Activated CD4-positive, alpha-beta T cell treated with anti-CD3 and anti-CD28 coated beads for 24 hours (primary cell): Measurements from ENCODE around the gene TAF8.

Experiments used
- DNase-seq, 2 donors: peaks; one replicate each; pipeline ENCODE4 v3.0.0-alpha.2; 2020; ENCODE audit warnings: low read depth in 2 of 2

TAF8 gene

DNA sequence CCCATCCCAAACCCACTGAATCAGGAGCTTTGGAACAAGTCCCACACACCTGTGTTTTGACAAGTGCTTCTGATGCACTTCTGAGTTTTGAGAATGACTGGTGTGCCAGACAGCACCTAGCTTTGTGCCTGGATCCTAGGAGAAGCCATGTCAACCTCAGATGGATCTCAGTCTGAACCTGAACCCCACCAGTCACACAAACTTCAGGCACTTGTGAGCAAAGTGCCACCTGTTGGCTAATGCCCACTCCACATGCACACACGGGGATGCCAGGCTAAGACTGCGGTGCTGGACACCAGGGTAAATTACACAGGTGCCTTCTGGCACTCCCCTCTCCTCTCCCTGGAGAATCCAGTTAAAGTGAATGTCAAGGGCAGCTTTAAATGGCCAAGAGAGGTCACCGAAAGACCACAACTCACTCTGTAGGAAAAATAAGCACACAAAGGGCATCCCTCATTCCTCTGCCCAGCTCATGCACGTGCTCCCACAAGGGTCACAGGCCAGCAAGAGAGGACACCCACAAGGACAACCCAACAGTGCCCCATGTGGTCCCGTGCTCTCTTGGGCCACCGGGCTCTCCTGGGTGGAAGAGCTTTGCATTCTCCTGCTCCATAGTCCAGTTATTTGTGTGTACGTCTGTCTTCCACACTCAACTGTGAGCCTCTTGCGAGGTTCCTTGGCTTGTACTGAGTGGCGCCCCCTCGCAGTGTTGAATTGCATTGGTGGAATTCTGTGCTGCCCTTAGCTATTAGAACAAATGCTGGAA is 45.6 kb downstream of the TAF8 start:
- DNase-seq = no peak

- DNase-seq = no peak
These were observed 49.2 kb downstream of the TAF8 start for GRCh38 chr6:42099340-42100028.

DNA sequence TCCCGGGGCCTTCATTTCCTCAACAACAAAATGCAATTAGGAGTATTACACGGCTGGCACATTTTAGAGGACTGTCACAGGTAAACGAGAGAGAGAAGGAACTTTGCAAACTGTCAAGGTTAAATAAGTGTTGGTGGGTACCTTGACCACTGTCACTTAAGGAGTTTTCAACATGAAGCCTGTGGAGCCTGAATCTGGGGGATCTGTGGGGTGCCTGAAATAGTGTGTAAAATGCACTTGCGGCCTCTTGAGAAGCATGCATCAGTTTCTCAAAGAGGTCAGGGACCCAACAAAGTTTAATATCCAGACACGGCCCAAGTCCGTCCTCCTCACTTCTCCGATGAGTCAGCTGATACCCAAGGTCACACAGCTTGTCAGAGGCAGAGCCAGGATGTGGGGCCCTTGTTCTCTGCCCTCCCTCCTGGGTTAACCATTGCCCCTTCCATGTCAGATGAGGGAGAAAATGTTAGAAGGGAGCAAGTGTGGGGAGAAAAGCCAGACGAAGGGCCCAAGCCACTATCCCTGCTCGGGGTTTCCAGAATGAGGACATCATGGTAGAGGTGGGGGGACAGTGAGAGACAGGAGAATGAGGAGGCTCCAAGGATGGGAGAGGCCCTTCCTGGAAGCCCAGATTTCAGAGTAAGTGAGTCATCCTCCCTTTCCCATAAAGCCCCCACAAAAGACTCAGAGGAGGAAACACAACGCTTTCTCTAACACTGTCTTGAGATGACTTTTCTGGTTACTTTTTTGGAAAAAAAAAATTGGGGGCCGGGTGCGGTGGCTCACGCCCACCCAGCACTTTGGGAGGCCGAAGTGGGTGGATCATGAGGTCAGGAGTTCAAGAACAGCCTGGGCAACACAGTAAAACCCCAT is 49.9 kb downstream of the TAF8 start:
- DNase-seq = no peak

DNA sequence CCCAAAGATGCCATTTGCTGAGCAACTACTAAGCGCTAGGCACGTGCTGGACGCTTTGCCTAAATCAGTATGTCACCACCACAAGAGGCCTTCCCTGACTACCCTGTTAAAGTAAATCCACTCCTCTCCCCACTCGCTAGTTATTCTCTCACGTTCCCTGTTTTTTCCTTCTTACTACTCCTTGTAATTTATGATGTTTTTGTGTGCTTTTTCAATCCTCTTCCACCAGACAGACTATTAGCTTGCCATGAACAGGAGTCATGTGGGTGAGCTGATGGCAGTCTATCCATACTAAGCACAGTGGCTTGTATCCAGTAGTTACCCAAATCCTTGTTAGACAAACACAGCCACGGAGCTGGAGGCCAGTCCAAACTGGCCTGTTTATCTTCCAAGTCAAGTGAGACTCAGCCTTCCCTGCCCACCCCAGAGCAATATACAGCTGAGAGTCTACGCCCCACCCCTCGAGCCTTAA is 50.9 kb downstream of the TAF8 start:
- no peak for DNase-seq

- no peak for DNase-seq
These were observed 52.9 kb downstream of the TAF8 start for GRCh38 chr6:42103216-42103615.

- no peak for DNase-seq
These were observed 53.4 kb downstream of the TAF8 start for GRCh38 chr6:42103753-42104094.

- peak; percentile 58 to 65 for DNase-seq
These were observed 53.9 kb downstream of the TAF8 start for GRCh38 chr6:42104095-42104803.

- no peak for DNase-seq
These were observed 54.4 kb downstream of the TAF8 start for GRCh38 chr6:42104804-42105125.

- no peak for DNase-seq
These were observed 54.9 kb downstream of the TAF8 start for GRCh38 chr6:42105156-42105648.

DNA sequence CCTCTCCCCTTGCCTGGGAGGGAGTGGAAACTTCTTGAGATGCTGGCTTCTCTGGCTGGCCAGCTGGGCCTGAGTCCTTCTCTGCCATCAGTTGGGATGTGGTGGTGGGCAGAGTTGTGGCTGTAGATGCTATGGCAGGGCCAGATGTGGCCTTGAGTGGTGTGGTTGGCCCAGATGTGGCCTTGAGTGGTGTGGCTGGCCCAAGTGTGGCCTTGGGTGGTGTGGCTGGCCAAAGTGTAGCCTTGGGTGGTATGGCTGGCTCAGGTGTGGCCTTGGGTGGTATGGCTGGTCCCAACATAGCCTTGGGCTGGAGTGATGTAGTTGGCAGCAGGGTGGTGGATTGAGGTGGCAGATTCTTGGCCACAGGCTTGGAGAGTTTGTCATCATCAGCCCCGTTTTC is 55.4 kb downstream of the TAF8 start:
- no peak for DNase-seq

- DNase-seq = no peak
These were observed 56.0 kb downstream of the TAF8 start for GRCh38 chr6:42106112-42107023.

DNA sequence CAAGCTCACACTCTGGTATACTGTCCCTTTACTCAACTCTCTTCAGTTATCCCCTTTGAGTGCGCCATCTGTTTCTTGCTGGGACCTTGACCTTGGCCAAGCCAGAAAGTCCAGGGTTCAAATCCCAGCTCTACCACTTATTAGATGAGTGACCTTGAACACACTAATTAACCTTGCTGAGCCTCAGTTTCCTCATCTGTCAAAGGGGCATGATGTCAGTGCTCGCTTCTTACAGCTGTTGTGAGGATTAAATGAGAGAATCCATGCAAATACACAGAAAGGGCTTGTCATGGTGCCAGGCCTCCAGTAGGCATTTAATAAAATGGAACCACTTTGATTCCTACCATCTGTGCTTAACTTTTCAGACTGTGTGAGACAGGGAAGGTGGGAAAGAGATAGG is 57.7 kb downstream of the TAF8 start:
- DNase-seq = no peak

- no peak for DNase-seq
These were observed 60.4 kb downstream of the TAF8 start for GRCh38 chr6:42110683-42111082.

DNA sequence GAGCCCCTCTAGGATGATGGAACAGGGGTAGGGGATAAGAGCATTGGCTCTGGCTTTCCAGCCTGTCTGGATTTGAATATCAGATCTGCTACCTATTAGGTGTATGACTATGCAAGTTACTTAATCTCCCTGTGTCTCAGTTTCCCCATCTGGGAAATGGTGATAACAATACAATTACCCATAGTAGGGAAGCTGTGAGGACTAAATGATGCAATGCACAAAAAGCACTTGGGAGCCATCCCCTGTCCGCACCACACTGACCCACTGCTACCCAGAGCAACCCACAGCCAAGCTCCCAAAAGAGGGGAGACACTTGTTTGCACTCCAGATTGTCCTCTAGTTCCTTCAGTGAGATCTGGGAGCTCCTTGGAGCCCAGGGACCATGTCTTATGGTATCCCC is 62.0 kb downstream of the TAF8 start:
- DNase-seq = no peak

DNA sequence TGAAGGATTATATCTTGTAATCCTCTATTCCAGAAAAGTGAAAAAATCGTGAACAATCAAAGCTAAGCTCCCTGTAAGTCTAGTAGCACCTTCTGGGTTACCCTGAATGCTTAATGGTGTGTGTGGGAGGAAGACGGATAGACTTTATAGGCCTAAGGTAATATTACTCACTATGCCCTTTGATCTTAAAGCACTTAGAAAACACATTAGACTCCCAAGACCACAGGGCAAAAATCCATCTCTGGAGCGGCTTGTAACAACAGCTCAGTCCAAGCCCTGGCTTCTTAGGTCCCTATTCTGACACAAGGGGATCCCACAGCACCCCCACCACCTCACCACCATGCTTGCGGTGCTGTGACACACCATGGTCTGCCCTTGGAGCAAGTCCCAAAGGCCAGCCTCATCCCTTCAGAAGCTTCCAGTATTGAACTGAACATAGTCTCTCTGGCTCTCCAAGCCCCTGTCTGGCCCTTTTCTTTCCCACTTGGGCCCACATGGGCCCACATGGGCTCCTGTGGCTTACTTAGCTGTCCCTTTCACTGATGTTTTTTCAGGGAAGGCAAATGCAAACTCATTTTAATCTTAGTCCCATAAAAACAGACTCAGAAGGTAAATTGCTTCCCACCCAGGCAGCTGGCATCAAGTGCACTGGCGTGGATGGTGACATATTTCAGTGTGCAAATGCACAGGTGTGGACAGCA is 63.8 kb downstream of the TAF8 start:
- no peak for DNase-seq

DNA sequence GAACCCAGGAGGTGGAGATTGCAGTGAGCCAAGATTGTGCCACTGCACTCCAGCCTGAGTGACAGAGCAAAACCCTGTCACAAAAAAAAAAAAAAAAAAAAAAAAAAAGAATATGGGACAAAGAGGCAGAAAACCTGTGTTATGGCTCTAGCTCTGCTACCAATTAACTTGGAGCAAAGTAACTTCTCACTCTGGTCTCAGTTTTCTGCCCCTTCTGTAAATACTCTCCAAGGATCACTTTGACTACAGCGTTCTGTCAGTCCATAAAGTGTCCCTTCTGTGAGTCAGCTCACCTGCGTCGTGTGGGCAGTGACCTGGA is 67.5 kb downstream of the TAF8 start:
- DNase-seq = no peak

GRCh38 chr6:42118162-42119001 is 68.1 kb downstream of the TAF8 start:
- no peak for DNase-seq

DNA sequence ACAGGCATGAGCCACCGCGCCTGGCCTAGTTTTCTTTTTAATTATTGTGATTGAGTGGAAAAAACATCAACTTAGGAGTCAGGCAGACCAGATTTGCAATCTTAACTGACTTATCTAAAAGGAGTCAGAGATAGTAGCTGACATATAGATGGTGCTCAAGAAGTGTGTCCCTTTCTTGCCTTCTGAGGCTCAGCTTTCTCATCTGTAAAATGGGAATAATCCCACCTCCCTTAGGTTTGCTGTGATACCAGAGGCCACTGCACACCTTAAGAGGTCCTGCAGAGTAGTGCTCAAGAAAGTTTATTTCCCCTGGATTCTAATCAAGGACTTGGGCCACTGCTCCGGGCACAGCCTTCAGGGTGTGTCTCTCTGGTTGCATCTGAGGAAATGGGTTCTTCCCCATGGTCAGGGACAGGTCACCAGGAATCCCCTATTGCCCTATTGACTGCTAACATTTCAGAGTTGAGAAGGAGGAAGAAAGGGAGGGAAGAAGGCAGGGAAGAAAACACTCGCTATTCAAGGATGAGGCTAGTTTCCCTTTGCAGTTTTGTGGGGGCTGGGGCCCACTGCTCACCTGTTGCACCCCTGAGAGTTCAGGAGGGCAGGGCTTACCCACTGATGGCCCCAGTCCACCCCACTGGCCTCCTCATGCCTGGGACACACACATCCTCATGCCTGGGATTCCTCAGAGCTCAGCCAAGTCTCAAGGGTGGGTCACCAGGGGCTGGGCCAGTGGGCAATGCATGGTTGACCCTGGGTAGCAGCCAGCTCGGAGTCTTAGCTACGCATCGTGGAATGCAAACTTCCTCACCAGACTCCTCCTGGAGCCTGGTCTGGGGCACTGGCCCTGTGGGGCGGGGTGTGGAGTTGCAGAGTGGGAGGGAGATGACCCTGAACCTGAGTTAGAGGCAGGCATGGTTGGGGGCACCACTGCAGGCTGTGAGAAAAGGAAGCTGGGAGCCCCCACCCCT is 70.9 kb downstream of the TAF8 start:
- no peak for DNase-seq
